GM12878 (cell line): ENCODE measurements around the gene EEF1A2. TPM values are rescaled to one million over a fixed set of nuclear protein-coding genes. Genes with fewer than 3 reads are reported as not detected.

Source experiments
- ATAC-seq: fragments of 200-7000 bp; cut with Tn5 transposase; 3 replicates; pipeline ENCODE4 v1.9.1; 2020; ENCODE audit warnings: mild to moderate bottlenecking, moderate library complexity
- BruUV-seq: library from RNA; stranded (reverse); fragments of 400-500 nt; replicated peaks from 2 replicates; lab custom pipeline; 2021; lab: Mats Ljungman, UMichigan
- CTCF ChIA-PET: fragments of 300-600 bp; sonication (Branson Sonifier 250); formaldehyde crosslinking; extraction: SDS; loops from one replicate; lab custom pipeline; 2021; ENCODE audit warnings: inconsistent platforms; lab: Yijun Ruan, JAX
- POLR2A ChIA-PET: fragments of 350-600 bp; formaldehyde crosslinking; extraction: SDS; loops from one replicate; lab custom pipeline; 2021; ENCODE audit warnings: inconsistent platforms; lab: Charles Lee
- RAD21 ChIA-PET: fragments of 300-600 bp; sonication (Branson Sonifier 250); formaldehyde crosslinking; loops from one replicate; lab custom pipeline; 2023; ENCODE audit warnings: antibody characterized with exemption; ENCODE audit not compliant: unreplicated experiment; lab: Charles Lee
- SMC1A ChIA-PET: fragments of 300-600 bp; sonication (Branson Sonifier 250); formaldehyde crosslinking; loops from one replicate; lab custom pipeline; 2023; ENCODE audit not compliant: unreplicated experiment, uncharacterized antibody; lab: Charles Lee
- DNase-seq: peaks from one replicate; pipeline ENCODE4 v3.0.0-alpha.2; 2011; ENCODE audit warnings: low read depth, low spot score
- FAIRE-seq: peaks from 3 replicates; lab custom pipeline; 2011; peaks lifted over from hg19 to GRCh38; lab: Jason Lieb, UNC
- H2AFZ ChIP-seq: 2 replicates; pipeline ENCODE4 v1.6.0; 2011; ENCODE audit warnings: low read depth, low read length, control low read depth; ENCODE audit not compliant: control insufficient read depth
- H3K27ac ChIP-seq: 2 replicates; pipeline ENCODE4 v1.5.1; 2011; ENCODE audit warnings: control low read depth; ENCODE audit not compliant: control insufficient read depth, insufficient read depth
- H3K27me3 ChIP-seq, 2 experiments: replicated peaks in 1 of 2; 2 replicates each; pipeline versions ENCODE4 v1.6.0 to v1.6.1; 2011; ENCODE audit warnings: low read length in 1 of 2; ENCODE audit not compliant: control insufficient read depth in 2 of 2, insufficient read depth in 2 of 2
- H3K36me3 ChIP-seq, 2 experiments: 2 replicates each; pipeline ENCODE4 v1.5.1; 2011; ENCODE audit warnings: low read length in 1 of 2; ENCODE audit not compliant: control insufficient read depth in 2 of 2, insufficient read depth in 2 of 2
- H3K4me1 ChIP-seq: 2 replicates; pipeline ENCODE4 v1.6.1; 2011; ENCODE audit warnings: mild to moderate bottlenecking, low read length, moderate library complexity, mixed read lengths; ENCODE audit not compliant: control insufficient read depth, insufficient read depth
- H3K4me2 ChIP-seq: 2 replicates; pipeline ENCODE4 v1.6.0; 2011; ENCODE audit warnings: control low read depth; ENCODE audit not compliant: control insufficient read depth, insufficient read depth
- H3K4me3 ChIP-seq: fragments of 200-600 bp; sonication (generic); 2 replicates; pipeline ENCODE4 v1.5.1; 2016
- H3K79me2 ChIP-seq: 2 replicates; pipeline ENCODE4 v1.6.0; 2011; ENCODE audit warnings: low read length; ENCODE audit not compliant: control insufficient read depth, insufficient read depth
- H3K9ac ChIP-seq: 2 replicates; pipeline ENCODE4 v1.8.0; 2011; ENCODE audit warnings: low read length, control low read depth, mixed read lengths; ENCODE audit not compliant: control insufficient read depth, insufficient read depth
- H3K9me3 ChIP-seq: replicated peaks from 3 replicates; pipeline ENCODE4 v1.5.1; 2011; ENCODE audit warnings: mild to moderate bottlenecking, low read length; ENCODE audit not compliant: control insufficient read depth, insufficient read depth
- H4K20me1 ChIP-seq: 2 replicates; pipeline ENCODE4 v1.6.0; 2011; ENCODE audit not compliant: control insufficient read depth, insufficient read depth
- EP300 ChIP-seq, 2 experiments: fragments of 150-350 bp in 1 of 2; IDR thresholded peaks; 2 replicates each; pipeline ENCODE4 v1.6.1; 2011 to 2012; ENCODE audit warnings: low read depth in 2 of 2, low read length in 2 of 2, borderline replicate concordance in 1 of 2, improper control_type of control experiment in 1 of 2, inconsistent platforms in 1 of 2; ENCODE audit not compliant: control insufficient read depth in 1 of 2
- KLF5 ChIP-seq: fragments of 450-650 bp; IDR thresholded peaks from 2 replicates; pipeline ENCODE4 v1.6.1; 2014; ENCODE audit warnings: mild to moderate bottlenecking; ENCODE audit not compliant: partially characterized antibody
- LARP7 ChIP-seq: fragments of 450-650 bp; IDR thresholded peaks from 2 replicates; pipeline ENCODE4 v1.6.1; 2017; ENCODE audit warnings: mild to moderate bottlenecking
- MLLT1 ChIP-seq: fragments of 450-650 bp; IDR thresholded peaks from 2 replicates; pipeline ENCODE4 v1.6.1; 2016; ENCODE audit warnings: mild to moderate bottlenecking
- NR2C1 ChIP-seq: fragments of 450-650 bp; IDR thresholded peaks from 2 replicates; pipeline ENCODE4 v1.6.1; 2017; ENCODE audit warnings: antibody characterized with exemption, mild to moderate bottlenecking, moderate library complexity
- NR2F1 ChIP-seq: fragments of 450-650 bp; conservative IDR thresholded peaks from 2 replicates; pipeline ENCODE4 v1.6.1; 2017; ENCODE audit warnings: mild to moderate bottlenecking
- SIX5 ChIP-seq: IDR thresholded peaks from 2 replicates; pipeline ENCODE4 v1.6.1; 2011; ENCODE audit warnings: mild to moderate bottlenecking, low read depth, low read length, moderate library complexity; ENCODE audit not compliant: severe bottlenecking
- ZNF687 ChIP-seq: fragments of 450-650 bp; IDR thresholded peaks from 2 replicates; pipeline ENCODE4 v1.6.1; 2017; ENCODE audit warnings: mild to moderate bottlenecking, moderate library complexity
- WGBS: methylation state at CpG from one replicate; pipeline ENCODE4 v1.1.6; 2016; ENCODE audit warnings: low lambda C conversion rate; ENCODE audit not compliant: insufficient replicate concordance, insufficient coverage; ENCODE audit errors: missing lambda C conversion rate; 5-methylcytosine and 5-hydroxymethylcytosine counted together
- in situ Hi-C: fragments of 300-500 bp; cut with MboI; formaldehyde crosslinking; loops from 9 replicates; pipeline ENCODE4 v1.14.3; 2018; ENCODE audit warnings: mixed read lengths
- intact Hi-C: fragments of 100-400 bp; cut with micrococcal nuclease; formaldehyde crosslinking; loops from one replicate; pipeline ENCODE4 v1.14.2; 2022; ENCODE audit not compliant: unreplicated experiment
- polyA plus RNA-seq, 11 experiments: library from polyadenylated mRNA; depleted of rRNA in 4 of 11; unstranded in 6 of 11; stranded (reverse) in 5 of 11; fragments of >200 nt; fragmentation: Nextera tagmentation in 4 of 11; fragmentation: Illumina TruSeq in 1 of 11; extraction: Ambion mirVana in 4 of 11; extraction: Trizol in 1 of 11; gene quantifications; 1 replicate in 1 of 11; 2 replicates in 10 of 11; pipeline versions ENCODE4 v1.2.1 to v1.2.3, GENCODE V29; 2011 to 2016; ENCODE audit warnings: inconsistent platforms in 2 of 11, missing spikeins in 2 of 11, low read depth in 1 of 11
- total RNA-seq, 4 experiments: library from RNA; depleted of rRNA in 3 of 4; stranded (reverse); fragments of >200 nt in 3 of 4; fragmentation: Illumina TruSeq in 1 of 4; extraction: Trizol in 1 of 4; gene quantifications; 2 replicates each; pipeline versions ENCODE4 v1.2.1 to v1.2.3, GENCODE V29; 2013 to 2021

EEF1A2 gene
- total and polyA plus RNA-seq, 10 of the 15 experiments (the other 5 are each of a cell fraction or from before 2014, with no cell fraction given) = 0.56 TPM; not detected in 9

DNA sequence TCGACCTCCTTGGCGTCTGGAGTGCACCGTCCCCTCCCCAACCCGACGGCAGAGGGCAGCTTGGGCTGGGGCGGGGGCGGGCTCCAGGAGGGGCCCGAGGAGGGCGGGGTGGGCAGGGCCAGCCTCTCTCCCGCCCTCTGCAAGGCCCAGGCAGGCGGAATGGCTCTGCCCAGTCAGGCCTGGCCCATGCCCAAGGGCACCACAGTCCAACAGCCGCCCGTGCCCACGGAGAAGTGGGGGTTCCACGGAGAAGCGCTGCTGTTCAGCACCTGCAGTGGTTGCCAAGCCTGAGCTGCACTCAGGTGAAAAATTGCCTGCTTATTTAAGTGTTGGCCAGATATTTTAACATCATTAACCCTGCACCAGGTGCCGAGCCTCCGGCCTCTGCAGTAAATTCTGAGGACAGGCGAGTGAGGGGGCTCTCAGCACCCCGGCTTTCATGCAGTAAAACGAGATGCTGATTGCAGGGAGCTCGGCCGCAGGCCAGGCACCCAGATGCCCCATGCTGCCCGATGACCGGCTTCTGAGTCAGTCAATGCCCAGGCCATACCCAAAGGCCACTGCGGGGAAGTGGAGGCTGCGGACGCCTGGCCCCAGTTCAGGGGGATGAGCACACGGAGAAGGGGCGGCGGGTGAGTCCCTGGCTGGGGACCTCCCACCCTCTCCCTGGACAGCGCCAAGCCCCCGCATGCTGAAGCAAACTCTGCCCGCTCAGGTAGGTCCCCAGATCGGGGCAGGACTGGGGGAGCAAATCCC is 49.0 kb upstream of the EEF1A2 start, which contains the start of gene SRMS:
SRMS (minus strand) TSS at position 25 of the 756 bp plus-strand sequence. CDS start 286 bp downstream, outside the sequence.
- H3K4me3 ChIP-seq = no peak within 1 kb of the TSS
- no TSS peak for BruUV-seq
- H2AFZ ChIP-seq = no peak within 1 kb of the TSS
- DNase-seq (no peak), FAIRE-seq (no peak), ATAC-seq (no peak)
- H3K4me1 ChIP-seq = peaks cover 14% of the 10 kb centered on the region
- ChIA-PET SMC1A (no interaction called here), POLR2A (no interaction called here), CTCF (no interaction called here), RAD21 (interaction anchor here (0.9 kb wide), 1 partner anchor 25 kb away, joined by 3 read pairs; no protein-coding TSS in a partner anchor)
- no peak within 1 kb of the TSS for H3K9ac ChIP-seq
- no peaks in the 10 kb centered on the region for H4K20me1 ChIP-seq
- intact Hi-C loops = no loop called here
- 45% methylated on average over 33 of the region's 35 CpGs for WGBS
- no peaks in the 10 kb centered on the region for H3K9me3 ChIP-seq
- H3K36me3 ChIP-seq = no peaks in the 10 kb centered on the region
- no peak within 1 kb of the TSS for H3K4me2 ChIP-seq
- no peak within 1 kb of the TSS for H3K27ac ChIP-seq
- no peaks in the 10 kb centered on the region for H3K79me2 ChIP-seq
- no peaks in the 10 kb centered on the region; a peak in 1 of 4 replicates for H3K27me3 ChIP-seq
- TF ChIP-seq LARP7 = no peak
- no peak for TF ChIP-seq EP300 (IDR thresholded peaks at IDR 0.05; ENCODE audit: borderline replicate concordance in 1 of 2, control insufficient read depth in 1 of 2, low read depth in 2 of 2, low read length in 2 of 2)
- TF ChIP-seq NR2F1 = no peak
- no peak for TF ChIP-seq SIX5
- TF ChIP-seq KLF5 = no peak
- TF ChIP-seq ZNF687 = no peak
- no peak for TF ChIP-seq NR2C1
- no peak for TF ChIP-seq MLLT1
- in situ Hi-C loops = no loop called here
